Naive B cell (primary cell): ENCODE results near the gene DISP2. TPM values are rescaled to one million over a fixed set of nuclear protein-coding genes. Genes with fewer than 3 reads are reported as not detected.

Source experiments
- ATAC-seq, 2 donors: fragments of 150-1000 bp; cut with Tn5 transposase; 2 replicates each; pipeline ENCODE4 v1.10.0; 2021; ENCODE audit warnings: low read depth in 2 of 2, mild to moderate bottlenecking in 2 of 2, moderate library complexity in 2 of 2
- DNase-seq: peaks from one replicate; pipeline ENCODE4 v3.0.0; 2022
- H3K27ac Mint-ChIP-seq, 6 donors: one replicate each; pipeline ENCODE4 v1.8.0; 2020 to 2022; ENCODE audit warnings: mild to moderate bottlenecking in 6 of 6, mixed read lengths in 6 of 6, moderate library complexity in 5 of 6, inconsistent platforms in 2 of 6
- H3K27me3 Mint-ChIP-seq, 3 donors: one replicate each; pipeline ENCODE4 v1.8.0; 2021 to 2022; ENCODE audit warnings: mixed read lengths in 3 of 3, mild to moderate bottlenecking in 1 of 3
- H3K36me3 Mint-ChIP-seq, 2 donors: one replicate each; pipeline ENCODE4 v1.8.0; 2020 to 2022; ENCODE audit warnings: mixed read lengths in 2 of 2, inconsistent platforms in 1 of 2, mild to moderate bottlenecking in 1 of 2
- H3K4me1 Mint-ChIP-seq, 3 donors: one replicate each; pipeline ENCODE4 v1.8.0; 2020 to 2022; ENCODE audit warnings: mixed read lengths in 3 of 3, inconsistent platforms in 1 of 3, mild to moderate bottlenecking in 1 of 3, moderate library complexity in 1 of 3
- H3K4me3 Mint-ChIP-seq, 8 donors: one replicate each; pipeline ENCODE4 v1.8.0; 2020 to 2022; ENCODE audit warnings: mild to moderate bottlenecking in 8 of 8, mixed read lengths in 8 of 8, moderate library complexity in 8 of 8, inconsistent platforms in 2 of 8
- H3K9me3 Mint-ChIP-seq, 7 donors: one replicate each; pipeline ENCODE4 v1.8.0; 2020 to 2022; ENCODE audit warnings: mixed read lengths in 7 of 7, mild to moderate bottlenecking in 5 of 7, inconsistent platforms in 2 of 7, moderate library complexity in 1 of 7
- polyA plus RNA-seq, 6 donors: library from polyadenylated mRNA; unstranded; fragments of 300-500 nt; fragmentation: Illumina TruSeq; gene quantifications; one replicate each; pipeline ENCODE4 v1.2.3, GENCODE V29; 2021; ENCODE audit warnings: low read depth in 6 of 6

DISP2 gene
- polyA plus RNA-seq, 6 donors from 2014 or later: 0.23 to 0.47 (median 0.25) TPM; not detected in 3

GRCh38 chr15:40320409-40320808, 37.6 kb upstream of the DISP2 start:
- Mint-ChIP-seq H3K36me3 (no peaks in the 10 kb centered on the region), H3K4me1 (peaks cover 31 to 55% (median 42%) of the 10 kb centered on the region in 3 donors), H3K27ac (no peak overlapping the region), H3K4me3 (no peak overlapping the region), H3K9me3 (no peaks in the 10 kb centered on the region), H3K27me3 (peaks cover 4 to 14% (median 13%) of the 10 kb centered on the region in 3 donors)
- DNase-seq (no peak), ATAC-seq (no peak)

GRCh38 chr15:40320931-40321371, 37.1 kb upstream of the DISP2 start:
- no peaks in the 10 kb centered on the region for H3K9me3 Mint-ChIP-seq
- H3K4me1 Mint-ChIP-seq: peaks cover 31 to 60% (median 42%) of the 10 kb centered on the region in 3 donors
- H3K27me3 Mint-ChIP-seq: peaks cover 4 to 9% (median 8%) of the 10 kb centered on the region in 3 donors
- ATAC-seq (peak in 1 of 2 donors; percentile 17), DNase-seq (peak; percentile 66)
- no peak overlapping the region for H3K27ac Mint-ChIP-seq
- H3K36me3 Mint-ChIP-seq: no peaks in the 10 kb centered on the region
- peak overlapping the region in 2 of 8 donors; percentile 7 to 78 for H3K4me3 Mint-ChIP-seq

- Mint-ChIP-seq H3K36me3 (no peaks in the 10 kb centered on the region), H3K27ac (peak overlapping the region in 2 of 6 donors; percentile 42 to 54), H3K27me3 (no peaks in the 10 kb centered on the region), H3K4me1 (peaks cover 21 to 55% (median 31%) of the 10 kb centered on the region in 3 donors), H3K4me3 (peak overlapping the region; percentile 72 to 90 (median 84)), H3K9me3 (no peaks in the 10 kb centered on the region)
- ATAC-seq (no peak), DNase-seq (no peak)
Observed at GRCh38 chr15:40322531-40323238, 35.3 kb upstream of the DISP2 start.

- H3K27ac Mint-ChIP-seq: peak within 1 kb of the TSS in 3 of 6 donors; percentile 42 to 90 (median 57)
- H3K4me1 Mint-ChIP-seq: peaks cover 20 to 49% (median 31%) of the 10 kb centered on the region in 3 donors
- DNase-seq (peak; percentile 90), ATAC-seq (peak; percentile 86 to 90)
- no peaks in the 10 kb centered on the region for H3K27me3 Mint-ChIP-seq
- H3K9me3 Mint-ChIP-seq: no peaks in the 10 kb centered on the region
- H3K4me3 Mint-ChIP-seq: peak within 1 kb of the TSS; percentile 74 to 93 (median 88)
- H3K36me3 Mint-ChIP-seq: no peaks in the 10 kb centered on the region
Observed at GRCh38 chr15:40323239-40323952, 34.6 kb upstream of the DISP2 start, which contains the start of gene INAFM2. Gene INAFM2, plus strand, starts transcription at chr15:40323692. Its CDS starts 364 bp downstream, at chr15:40324056.

- Mint-ChIP-seq H3K9me3 (no peaks in the 10 kb centered on the region), H3K27me3 (no peaks in the 10 kb centered on the region), H3K4me3 (peak overlapping the region; percentile 67 to 93 (median 87)), H3K36me3 (no peaks in the 10 kb centered on the region), H3K4me1 (peaks cover 20 to 48% (median 31%) of the 10 kb centered on the region in 3 donors), H3K27ac (peak overlapping the region in 4 of 6 donors; percentile 4 to 73 (median 58))
- ATAC-seq (peak; percentile 30 to 34), DNase-seq (peak; percentile 26)
Observed at GRCh38 chr15:40323953-40324937, 33.8 kb upstream of the DISP2 start.

- peak overlapping the region in 2 of 6 donors; percentile 57 to 73 for H3K27ac Mint-ChIP-seq
- no peaks in the 10 kb centered on the region for H3K36me3 Mint-ChIP-seq
- ATAC-seq (no peak), DNase-seq (no peak)
- no peaks in the 10 kb centered on the region for H3K9me3 Mint-ChIP-seq
- H3K4me3 Mint-ChIP-seq: peak overlapping the region; percentile 67 to 93 (median 87)
- H3K4me1 Mint-ChIP-seq: peaks cover 20 to 45% (median 31%) of the 10 kb centered on the region in 3 donors
- H3K27me3 Mint-ChIP-seq: peaks cover 0 to 5% (median 0%) of the 10 kb centered on the region in 3 donors
Observed at GRCh38 chr15:40325188-40325587, 32.8 kb upstream of the DISP2 start.

GRCh38 chr15:40325700-40326099, 32.3 kb upstream of the DISP2 start:
- no peaks in the 10 kb centered on the region for H3K9me3 Mint-ChIP-seq
- peaks cover 0 to 5% (median 4%) of the 10 kb centered on the region in 3 donors for H3K27me3 Mint-ChIP-seq

GRCh38 chr15:40327457-40327856, 30.6 kb upstream of the DISP2 start:
- Mint-ChIP-seq H3K27me3 (peaks cover 0 to 14% (median 8%) of the 10 kb centered on the region in 3 donors), H3K4me1 (peaks cover 9 to 32% (median 21%) of the 10 kb centered on the region in 3 donors), H3K9me3 (no peaks in the 10 kb centered on the region), H3K27ac (no peak overlapping the region), H3K4me3 (peak overlapping the region in 1 of 8 donors; percentile 2), H3K36me3 (no peaks in the 10 kb centered on the region)
- DNase-seq: no peak
- no peak for ATAC-seq

More at GRCh38 chr15:40325700-40326099, 32.3 kb upstream of the DISP2 start:
- DNase-seq: no peak
- H3K27ac Mint-ChIP-seq: no peak overlapping the region
- peaks cover 20 to 44% (median 31%) of the 10 kb centered on the region in 3 donors for H3K4me1 Mint-ChIP-seq
- H3K36me3 Mint-ChIP-seq: no peaks in the 10 kb centered on the region
- no peak for ATAC-seq
- peak overlapping the region in 4 of 8 donors; percentile 17 to 93 (median 87) for H3K4me3 Mint-ChIP-seq

GRCh38 chr15:40328176-40328575, 29.8 kb upstream of the DISP2 start:
- peaks cover 0 to 21% (median 8%) of the 10 kb centered on the region in 3 donors for H3K27me3 Mint-ChIP-seq
- DNase-seq: no peak
- H3K4me1 Mint-ChIP-seq: peaks cover 8 to 32% (median 21%) of the 10 kb centered on the region in 3 donors
- H3K36me3 Mint-ChIP-seq: no peaks in the 10 kb centered on the region
- H3K27ac Mint-ChIP-seq: no peak overlapping the region
- ATAC-seq: no peak
- peak overlapping the region in 1 of 8 donors; percentile 37 for H3K4me3 Mint-ChIP-seq
- H3K9me3 Mint-ChIP-seq: no peaks in the 10 kb centered on the region

GRCh38 chr15:40328751-40329150, 29.3 kb upstream of the DISP2 start:
- ATAC-seq (no peak), DNase-seq (no peak)
- Mint-ChIP-seq H3K27me3 (peaks cover 0 to 21% (median 8%) of the 10 kb centered on the region in 3 donors), H3K4me1 (peaks cover 8 to 35% (median 23%) of the 10 kb centered on the region in 3 donors), H3K36me3 (no peaks in the 10 kb centered on the region), H3K27ac (peak overlapping the region in 1 of 6 donors; percentile 29), H3K9me3 (no peaks in the 10 kb centered on the region), H3K4me3 (peak overlapping the region in 1 of 8 donors; percentile 10)

- no peak overlapping the region for H3K27ac Mint-ChIP-seq
- peaks cover 0 to 21% (median 8%) of the 10 kb centered on the region in 3 donors for H3K27me3 Mint-ChIP-seq
- peaks cover 9 to 43% (median 32%) of the 10 kb centered on the region in 3 donors for H3K4me1 Mint-ChIP-seq
- no peak overlapping the region for H3K4me3 Mint-ChIP-seq
- no peak for DNase-seq
- no peaks in the 10 kb centered on the region for H3K9me3 Mint-ChIP-seq
- no peak for ATAC-seq
- no peaks in the 10 kb centered on the region for H3K36me3 Mint-ChIP-seq
Observed at GRCh38 chr15:40329804-40330203, 28.2 kb upstream of the DISP2 start.

GRCh38 chr15:40330368-40330836, 27.6 kb upstream of the DISP2 start:
- no peak overlapping the region for H3K27ac Mint-ChIP-seq
- H3K36me3 Mint-ChIP-seq: no peaks in the 10 kb centered on the region
- H3K4me3 Mint-ChIP-seq: no peak overlapping the region
- H3K27me3 Mint-ChIP-seq: peaks cover 0 to 24% (median 8%) of the 10 kb centered on the region in 3 donors
- no peaks in the 10 kb centered on the region for H3K9me3 Mint-ChIP-seq
- ATAC-seq (no peak), DNase-seq (no peak)
- H3K4me1 Mint-ChIP-seq: peaks cover 4 to 37% (median 28%) of the 10 kb centered on the region in 3 donors
